ENCODE measurements around the gene SREBF1. TPM values are rescaled to one million over a fixed set of nuclear protein-coding genes. Genes with fewer than 3 reads are reported as not detected.
A peak's percentile ranks its signal among the peaks of the same experiment; 100 is the strongest.

SREBF1 gene
- total and polyA plus RNA-seq, 2 experiments from 2014 or later: 19.2 to 36.2 TPM

DNA sequence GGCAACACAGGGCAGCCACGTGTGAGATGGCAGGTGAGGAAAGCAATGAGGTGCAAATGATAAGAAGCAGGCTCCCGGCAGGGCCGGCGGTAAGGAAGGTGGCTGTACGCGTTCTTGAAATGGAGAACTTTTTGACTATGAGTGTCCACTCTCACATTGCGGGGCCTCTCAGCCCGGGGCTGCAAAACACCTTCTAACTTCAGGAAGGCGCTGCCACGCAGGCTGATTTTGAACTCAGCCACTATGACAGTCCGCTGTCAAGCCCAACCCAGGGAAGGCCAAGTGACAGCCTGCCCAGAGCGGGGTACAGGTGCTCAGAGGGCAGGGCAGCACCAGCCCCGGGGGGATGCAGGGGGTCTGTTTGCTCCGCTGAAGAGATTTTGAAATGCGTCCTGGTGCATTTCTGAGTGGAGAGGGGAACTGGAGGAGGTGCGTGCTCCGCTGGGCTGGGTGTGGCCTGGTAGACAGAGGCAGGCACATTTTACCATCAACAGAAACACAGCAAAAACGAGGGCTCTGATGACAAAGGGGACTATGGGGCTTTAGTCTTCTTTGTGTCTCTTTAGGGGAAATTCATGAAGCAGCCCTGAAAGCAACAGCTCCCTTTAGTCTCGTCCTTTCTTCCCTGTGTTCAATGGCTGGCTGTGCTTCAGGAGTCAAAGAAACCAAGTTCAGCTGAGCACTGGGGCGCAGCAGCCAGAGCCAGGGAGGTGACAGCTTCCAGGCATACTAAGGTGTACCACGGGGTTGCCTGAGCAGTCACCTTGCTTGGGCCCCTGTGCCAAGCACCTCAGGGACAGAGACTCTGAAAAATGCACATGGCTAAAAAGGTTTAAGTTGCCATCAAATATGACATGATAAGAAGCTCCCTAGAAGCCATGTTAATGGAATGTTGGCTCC, 14.6 kb upstream of the SREBF1 start:
- Histone ChIP-seq H3K4me1 (ENCODE audit: insufficient read depth) (peaks cover 37% of the 10 kb centered on the region), H3K9ac (no peak overlapping the region), H3K9me3 (ENCODE audit: low read depth) (no peaks in the 10 kb centered on the region), H3K9me2 (ENCODE audit: insufficient read depth) (no peaks in the 10 kb centered on the region), H3F3A (ENCODE audit: insufficient read depth) (peaks cover 18% of the 10 kb centered on the region), H2AFZ (no peak overlapping the region), H3K27me3 (replicated peaks; ENCODE audit: insufficient read depth) (no peaks in the 10 kb centered on the region), H4K20me1 (ENCODE audit: insufficient read depth) (no peaks in the 10 kb centered on the region), H3K4me2 (ENCODE audit: unreplicated experiment) (no peak overlapping the region), H3K27ac (no peak overlapping the region), H3K4me3 (no peak overlapping the region), H3K36me3 (ENCODE audit: low read depth) (no peaks in the 10 kb centered on the region), H3K79me2 (ENCODE audit: insufficient read depth) (no peaks in the 10 kb centered on the region)
- in situ Hi-C loops (cut with MboI): loop anchor here (25.0 kb wide), 1 partner anchor 164 kb away; the partner anchor contains the start of gene RAI1
- 79 to 80% methylated on average over 21 of the region's 21 CpGs for WGBS, 2 experiments (ENCODE audit: low coverage in 1 of 2, low lambda C conversion rate in 2 of 2, missing lambda C conversion rate in 2 of 2)
- TF ChIP-seq EZH2phosphoT487 (IDR thresholded peaks at IDR 0.05; ENCODE audit: insufficient read depth, low read depth) (no peak), EZH2 (IDR thresholded peaks at IDR 0.05; ENCODE audit: insufficient read depth, poor library complexity, severe bottlenecking) (no peak)
- no peak for DNase-seq

DNA sequence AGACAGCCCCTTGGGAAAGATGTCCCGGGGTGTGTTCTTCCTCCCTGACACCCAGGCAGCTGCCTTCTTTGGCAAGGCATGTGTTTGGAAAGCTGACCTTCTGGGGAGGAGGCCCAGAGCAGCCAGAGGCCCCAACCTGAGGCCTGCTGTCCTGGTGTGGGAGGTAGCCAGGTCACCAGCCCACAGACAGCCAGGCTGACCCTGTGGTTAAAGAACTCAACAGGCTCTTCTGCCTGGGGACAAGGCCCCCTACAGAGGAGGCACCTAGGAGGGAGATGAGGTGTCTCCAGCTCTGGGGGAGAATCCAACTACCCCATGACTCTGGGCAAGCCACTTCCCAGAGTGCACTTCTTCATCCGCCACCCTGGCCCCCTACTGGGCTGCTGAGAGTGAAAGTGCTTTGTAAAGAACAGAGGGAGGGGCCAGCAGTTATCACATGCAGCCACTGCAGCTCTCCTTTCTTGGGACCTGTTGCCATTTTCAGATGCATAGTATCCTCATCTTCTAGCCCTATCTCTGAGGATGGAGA, 13.1 kb upstream of the SREBF1 start:
- no peaks in the 10 kb centered on the region for H4K20me1 ChIP-seq (ENCODE audit: insufficient read depth)
- peaks cover 18% of the 10 kb centered on the region for H3F3A ChIP-seq (ENCODE audit: insufficient read depth)
- H3K4me1 ChIP-seq (ENCODE audit: insufficient read depth): peaks cover 29% of the 10 kb centered on the region
- H3K4me2 ChIP-seq (ENCODE audit: unreplicated experiment): no peak overlapping the region
- TF ChIP-seq EZH2phosphoT487 (IDR thresholded peaks at IDR 0.05; ENCODE audit: insufficient read depth, low read depth) (no peak), EZH2 (IDR thresholded peaks at IDR 0.05; ENCODE audit: insufficient read depth, poor library complexity, severe bottlenecking) (no peak)
- WGBS, 2 experiments (ENCODE audit: low coverage in 1 of 2, low lambda C conversion rate in 2 of 2, missing lambda C conversion rate in 2 of 2): 46 to 56% methylated on average over 2 of the region's 2 CpGs
- H2AFZ ChIP-seq: no peak overlapping the region
- DNase-seq: peak; percentile 67
- in situ Hi-C loops (cut with MboI): loop anchor here (25.0 kb wide), 1 partner anchor 163 kb away; the partner anchor contains the start of gene RAI1
- no peaks in the 10 kb centered on the region for H3K27me3 ChIP-seq (replicated peaks; ENCODE audit: insufficient read depth)
- peak overlapping the region; percentile 68 for H3K27ac ChIP-seq
- H3K79me2 ChIP-seq (ENCODE audit: insufficient read depth): no peaks in the 10 kb centered on the region
- H3K9me3 ChIP-seq (ENCODE audit: low read depth): no peaks in the 10 kb centered on the region
- H3K9ac ChIP-seq: peak overlapping the region; percentile 35
- H3K4me3 ChIP-seq: no peak overlapping the region
- no peaks in the 10 kb centered on the region for H3K9me2 ChIP-seq (ENCODE audit: insufficient read depth)
- H3K36me3 ChIP-seq (ENCODE audit: low read depth): no peaks in the 10 kb centered on the region

DNA sequence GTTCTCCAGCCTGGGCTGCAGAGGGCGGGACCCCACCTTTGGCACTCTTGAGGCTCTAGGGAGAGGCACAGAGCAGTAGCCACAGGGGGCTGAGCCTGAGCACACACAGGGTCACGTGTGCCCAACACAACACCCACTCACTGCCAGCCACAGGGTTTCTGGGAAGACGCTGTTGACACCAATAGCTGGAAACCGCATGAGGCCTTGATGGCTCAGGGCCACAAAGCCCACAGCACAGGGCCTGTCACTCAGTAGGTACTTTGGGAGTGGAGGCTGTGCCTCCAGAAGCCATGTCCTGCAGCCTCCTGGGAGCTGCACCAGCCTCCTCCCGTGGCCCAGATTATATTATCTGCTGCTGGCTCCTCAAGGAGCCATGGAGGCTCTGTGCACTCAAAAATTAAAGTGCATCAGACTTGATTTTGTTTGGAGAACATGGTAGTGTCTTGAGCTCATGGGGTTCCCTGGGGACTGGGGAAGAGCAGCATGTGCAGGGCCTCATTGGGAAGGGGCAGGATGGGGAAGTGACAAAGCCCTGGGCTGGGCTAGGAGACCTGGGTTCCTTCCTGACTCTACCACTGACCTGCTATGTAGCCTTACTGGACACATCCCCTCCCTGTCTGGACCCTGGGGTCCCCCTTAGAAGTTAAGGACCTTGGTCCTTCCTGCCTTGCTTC, 12.5 kb upstream of the SREBF1 start:
- no peaks in the 10 kb centered on the region for H4K20me1 ChIP-seq (ENCODE audit: insufficient read depth)
- H3K4me3 ChIP-seq: no peak overlapping the region
- H3K79me2 ChIP-seq (ENCODE audit: insufficient read depth): no peaks in the 10 kb centered on the region
- in situ Hi-C loops (cut with MboI): no loop called here
- H3K9me2 ChIP-seq (ENCODE audit: insufficient read depth): no peaks in the 10 kb centered on the region
- H2AFZ ChIP-seq: no peak overlapping the region
- DNase-seq: peak; percentile 81
- peaks cover 29% of the 10 kb centered on the region for H3K4me1 ChIP-seq (ENCODE audit: insufficient read depth)
- no peaks in the 10 kb centered on the region for H3K9me3 ChIP-seq (ENCODE audit: low read depth)
- peak overlapping the region; percentile 35 for H3K9ac ChIP-seq
- H3K36me3 ChIP-seq (ENCODE audit: low read depth): no peaks in the 10 kb centered on the region
- WGBS, 2 experiments (ENCODE audit: low coverage in 1 of 2, low lambda C conversion rate in 2 of 2, missing lambda C conversion rate in 2 of 2): 11 to 20% methylated on average over 5 of the region's 5 CpGs
- H3K27me3 ChIP-seq (replicated peaks; ENCODE audit: insufficient read depth): no peaks in the 10 kb centered on the region
- no peak for TF ChIP-seq EZH2 (IDR thresholded peaks at IDR 0.05; ENCODE audit: insufficient read depth, poor library complexity, severe bottlenecking)
- no peak for TF ChIP-seq EZH2phosphoT487 (IDR thresholded peaks at IDR 0.05; ENCODE audit: insufficient read depth, low read depth)
- H3F3A ChIP-seq (ENCODE audit: insufficient read depth): peaks cover 18% of the 10 kb centered on the region
- H3K27ac ChIP-seq: peak overlapping the region; percentile 68
- no peak overlapping the region for H3K4me2 ChIP-seq (ENCODE audit: unreplicated experiment)

DNA sequence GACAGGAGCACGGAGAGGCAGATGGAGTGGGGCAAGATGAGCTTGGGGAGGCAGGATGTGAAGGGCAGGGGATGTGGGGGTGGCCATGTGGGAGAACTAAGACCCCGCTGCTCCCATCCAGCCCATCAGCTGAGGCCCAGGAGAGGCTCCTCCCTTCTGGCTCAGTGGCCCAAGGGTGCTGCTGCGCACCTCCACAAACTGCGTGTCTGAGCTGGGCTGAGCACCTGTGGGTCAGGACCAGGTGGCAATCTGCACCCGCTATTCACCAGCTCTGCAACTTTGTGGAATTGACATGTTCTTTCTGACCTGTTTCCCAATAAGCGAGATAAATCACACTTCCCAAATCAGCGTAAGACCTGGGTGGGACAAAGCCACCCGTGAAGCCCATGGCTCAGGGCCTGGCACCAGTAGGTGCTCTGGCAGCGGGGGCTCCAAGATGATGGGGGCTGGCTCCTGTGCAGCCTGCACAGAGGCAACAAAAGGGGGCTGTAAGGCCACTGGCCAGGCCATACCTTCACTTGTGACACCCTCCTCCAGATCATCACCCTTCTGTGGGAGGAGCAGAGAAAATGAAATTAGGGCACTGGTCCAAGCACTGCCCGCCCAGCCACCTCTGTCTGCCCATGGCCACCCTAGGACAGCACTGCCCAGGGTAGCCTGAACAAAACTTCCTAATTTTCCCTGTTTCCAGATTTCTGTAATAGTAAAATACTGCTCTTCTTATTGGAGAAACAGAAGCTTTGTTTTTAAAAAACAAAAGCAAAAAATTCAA, 11.7 kb upstream of the SREBF1 start:
- H2AFZ ChIP-seq: no peak overlapping the region
- no peak overlapping the region for H3K4me3 ChIP-seq
- no peaks in the 10 kb centered on the region for H3K9me3 ChIP-seq (ENCODE audit: low read depth)
- H3K36me3 ChIP-seq (ENCODE audit: low read depth): no peaks in the 10 kb centered on the region
- DNase-seq: no peak
- H3K79me2 ChIP-seq (ENCODE audit: insufficient read depth): no peaks in the 10 kb centered on the region
- peaks cover 11% of the 10 kb centered on the region for H3F3A ChIP-seq (ENCODE audit: insufficient read depth)
- no peaks in the 10 kb centered on the region for H4K20me1 ChIP-seq (ENCODE audit: insufficient read depth)
- H3K9me2 ChIP-seq (ENCODE audit: insufficient read depth): no peaks in the 10 kb centered on the region
- peak overlapping the region; percentile 68 for H3K27ac ChIP-seq
- TF ChIP-seq EZH2 (IDR thresholded peaks at IDR 0.05; ENCODE audit: insufficient read depth, poor library complexity, severe bottlenecking) (no peak), EZH2phosphoT487 (IDR thresholded peaks at IDR 0.05; ENCODE audit: insufficient read depth, low read depth) (no peak)
- H3K4me1 ChIP-seq (ENCODE audit: insufficient read depth): peaks cover 23% of the 10 kb centered on the region
- H3K4me2 ChIP-seq (ENCODE audit: unreplicated experiment): no peak overlapping the region
- no peaks in the 10 kb centered on the region for H3K27me3 ChIP-seq (replicated peaks; ENCODE audit: insufficient read depth)
- 81 to 83% methylated on average over 10 of the region's 10 CpGs for WGBS, 2 experiments (ENCODE audit: low coverage in 1 of 2, low lambda C conversion rate in 2 of 2, missing lambda C conversion rate in 2 of 2)
- peak overlapping the region; percentile 35; the same call in 1 of the 2 replicates for H3K9ac ChIP-seq
- in situ Hi-C loops (cut with MboI): no loop called here

Measured in GM23248 (cell line).